GM18909 (cell line): Measurements from ENCODE around the gene ETV5.
"Not testable (repeated sequence)": the region's sequence is repeated elsewhere in the genome, so short reads cannot be mapped to it uniquely, and the experiment has no call there.

Experiments
- ATAC-seq: cut with Tn5 transposase; IDR thresholded peaks from one replicate; pipeline ENCODE4 v1.9.1; 2021; ENCODE audit warnings: mild to moderate bottlenecking; ENCODE audit not compliant: unreplicated experiment, poor library complexity

The ETV5 gene

GRCh38 chr3:186038360-186038759 is 70.5 kb downstream of the ETV5 start:
- ATAC-seq, result no peak

- no peak for ATAC-seq
These were observed 73.6 kb downstream of the ETV5 start for GRCh38 chr3:186035277-186035676.

- ATAC-seq, result no peak
These were observed 76.6 kb downstream of the ETV5 start for GRCh38 chr3:186032321-186032720.

- not testable (repeated sequence) for ATAC-seq
These were observed 82.9 kb downstream of the ETV5 start for GRCh38 chr3:186025993-186026392.

GRCh38 chr3:186025161-186025560 is 83.7 kb downstream of the ETV5 start:
- ATAC-seq, result no peak

- no peak for ATAC-seq
These were observed 84.7 kb downstream of the ETV5 start for GRCh38 chr3:186024210-186024609.

GRCh38 chr3:186022931-186023330 is 86.0 kb downstream of the ETV5 start:
- ATAC-seq, result no peak

GRCh38 chr3:186021673-186022362 is 87.1 kb downstream of the ETV5 start:
- no peak for ATAC-seq

GRCh38 chr3:186021250-186021649 is 87.6 kb downstream of the ETV5 start:
- not testable (repeated sequence) for ATAC-seq

- not testable (repeated sequence) for ATAC-seq
These were observed 89.6 kb downstream of the ETV5 start for GRCh38 chr3:186019288-186019687.

- no peak for ATAC-seq
These were observed 94.0 kb downstream of the ETV5 start for GRCh38 chr3:186014866-186015265.

GRCh38 chr3:186013312-186013711 is 95.6 kb downstream of the ETV5 start:
- ATAC-seq, result no peak

GRCh38 chr3:186012137-186012536 is 96.8 kb downstream of the ETV5 start:
- ATAC-seq, result no peak

GRCh38 chr3:186004671-186005070 is 104.2 kb downstream of the ETV5 start:
- ATAC-seq, result no peak

- no peak for ATAC-seq
These were observed 104.7 kb downstream of the ETV5 start for GRCh38 chr3:186004209-186004608.

- ATAC-seq, result no peak
These were observed 105.3 kb downstream of the ETV5 start for GRCh38 chr3:186003610-186004009.

GRCh38 chr3:186002884-186003472 is 105.9 kb downstream of the ETV5 start:
- no peak for ATAC-seq

- no peak for ATAC-seq
These were observed 107.0 kb downstream of the ETV5 start for GRCh38 chr3:186001842-186002241.

- ATAC-seq, result no peak
These were observed 109.7 kb downstream of the ETV5 start for GRCh38 chr3:185999221-185999620.

GRCh38 chr3:185998136-185998535 is 110.8 kb downstream of the ETV5 start:
- ATAC-seq, result no peak

GRCh38 chr3:185997130-185997529 is 111.8 kb downstream of the ETV5 start:
- ATAC-seq, result no peak
